PC-3 (cell line): ENCODE results near the gene HSPB6.

ENCODE experiments used
- CTCF ChIP-seq: fragments of 300-600 bp; sonication (generic); conservative IDR thresholded peaks from 2 replicates; pipeline ENCODE4 v1.5.1; 2017; ENCODE audit warnings: antibody characterized with exemption, low read depth, mild to moderate bottlenecking, low read length
- EZH2 ChIP-seq: fragments of 300-600 bp; sonication (generic); IDR thresholded peaks from one replicate; pipeline ENCODE4 v1.6.1; 2017; ENCODE audit warnings: antibody characterized with exemption, mild to moderate bottlenecking, low read length; ENCODE audit not compliant: unreplicated experiment

- TF ChIP-seq CTCF (no peak), EZH2 (no peak)
These were observed 27.8 kb downstream of the HSPB6 start for GRCh38 chr19:35729021-35729420.
